ENCODE data around the gene RAB8B. TPM values are rescaled to one million over a fixed set of nuclear protein-coding genes. Genes with fewer than 3 reads are reported as not detected.

The RAB8B gene
- total and polyA plus RNA-seq, 2 of the 13 experiments (the other 11 are each of a cell fraction or from before 2014, with no cell fraction given) = 6.8 to 14.2 TPM

DNA sequence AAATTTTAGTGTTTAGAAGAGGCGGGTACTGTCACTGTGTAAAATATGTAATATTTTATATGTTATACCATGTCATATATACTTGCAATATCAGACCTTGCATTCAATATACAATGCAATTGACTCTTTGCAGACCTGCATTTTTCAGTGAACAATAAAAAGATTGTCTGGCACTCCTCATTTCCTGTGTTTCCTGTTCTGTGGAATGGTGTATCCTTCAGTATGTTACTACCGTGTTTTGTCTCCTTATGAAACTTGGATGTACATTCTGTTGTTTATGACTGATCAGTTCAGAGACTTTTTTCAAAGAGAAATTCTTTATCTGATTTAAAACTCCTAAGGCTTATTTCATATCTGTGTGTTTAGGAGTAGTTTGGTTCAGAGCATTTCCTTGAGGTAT lies 119.5 kb downstream of the RAB8B start (continued):
- TF ChIP-seq, protein P1, sequence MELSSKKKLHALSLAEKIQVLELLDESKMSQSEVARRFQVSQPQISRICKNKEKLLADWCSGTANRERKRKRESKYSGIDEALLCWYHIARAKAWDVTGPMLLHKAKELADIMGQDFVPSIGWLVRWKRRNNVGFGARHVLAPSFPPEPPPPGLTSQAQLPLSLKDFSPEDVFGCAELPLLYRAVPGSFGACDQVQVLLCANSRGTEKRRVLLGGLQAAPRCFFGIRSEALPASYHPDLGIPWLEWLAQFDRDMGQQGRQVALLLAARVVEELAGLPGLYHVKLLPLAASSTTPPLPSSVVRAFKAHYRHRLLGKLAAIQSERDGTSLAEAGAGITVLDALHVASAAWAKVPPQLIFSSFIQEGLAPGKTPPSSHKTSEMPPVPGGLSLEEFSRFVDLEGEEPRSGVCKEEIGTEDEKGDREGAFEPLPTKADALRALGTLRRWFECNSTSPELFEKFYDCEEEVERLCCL (CRISPR knock-in tag; IDR thresholded peaks at IDR 0.05; ENCODE audit: borderline replicate concordance) = no peak
- TF ChIP-seq ZNF263 (CRISPR knock-in tag; IDR thresholded peaks at IDR 0.05) (no peak), RFX5 (IDR thresholded peaks at IDR 0.05; ENCODE audit: low read depth, low read length) (no peak)
- TF ChIP-seq, protein P2, sequence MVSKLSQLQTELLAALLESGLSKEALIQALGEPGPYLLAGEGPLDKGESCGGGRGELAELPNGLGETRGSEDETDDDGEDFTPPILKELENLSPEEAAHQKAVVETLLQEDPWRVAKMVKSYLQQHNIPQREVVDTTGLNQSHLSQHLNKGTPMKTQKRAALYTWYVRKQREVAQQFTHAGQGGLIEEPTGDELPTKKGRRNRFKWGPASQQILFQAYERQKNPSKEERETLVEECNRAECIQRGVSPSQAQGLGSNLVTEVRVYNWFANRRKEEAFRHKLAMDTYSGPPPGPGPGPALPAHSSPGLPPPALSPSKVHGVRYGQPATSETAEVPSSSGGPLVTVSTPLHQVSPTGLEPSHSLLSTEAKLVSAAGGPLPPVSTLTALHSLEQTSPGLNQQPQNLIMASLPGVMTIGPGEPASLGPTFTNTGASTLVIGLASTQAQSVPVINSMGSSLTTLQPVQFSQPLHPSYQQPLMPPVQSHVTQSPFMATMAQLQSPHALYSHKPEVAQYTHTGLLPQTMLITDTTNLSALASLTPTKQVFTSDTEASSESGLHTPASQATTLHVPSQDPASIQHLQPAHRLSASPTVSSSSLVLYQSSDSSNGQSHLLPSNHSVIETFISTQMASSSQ (IDR thresholded peaks at IDR 0.05; ENCODE audit: low read depth) = no peak
- TF ChIP-seq, protein P2 (CRISPR knock-in tag; IDR thresholded peaks at IDR 0.05; ENCODE audit: borderline replicate concordance) = no peak
- TF ChIP-seq, protein P3, sequence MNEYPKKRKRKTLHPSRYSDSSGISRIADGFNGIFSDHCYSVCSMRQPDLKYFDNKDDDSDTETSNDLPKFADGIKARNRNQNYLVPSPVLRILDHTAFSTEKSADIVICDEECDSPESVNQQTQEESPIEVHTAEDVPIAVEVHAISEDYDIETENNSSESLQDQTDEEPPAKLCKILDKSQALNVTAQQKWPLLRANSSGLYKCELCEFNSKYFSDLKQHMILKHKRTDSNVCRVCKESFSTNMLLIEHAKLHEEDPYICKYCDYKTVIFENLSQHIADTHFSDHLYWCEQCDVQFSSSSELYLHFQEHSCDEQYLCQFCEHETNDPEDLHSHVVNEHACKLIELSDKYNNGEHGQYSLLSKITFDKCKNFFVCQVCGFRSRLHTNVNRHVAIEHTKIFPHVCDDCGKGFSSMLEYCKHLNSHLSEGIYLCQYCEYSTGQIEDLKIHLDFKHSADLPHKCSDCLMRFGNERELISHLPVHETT (CRISPR knock-in tag; conservative IDR thresholded peaks at IDR 0.05) = no peak

DNA sequence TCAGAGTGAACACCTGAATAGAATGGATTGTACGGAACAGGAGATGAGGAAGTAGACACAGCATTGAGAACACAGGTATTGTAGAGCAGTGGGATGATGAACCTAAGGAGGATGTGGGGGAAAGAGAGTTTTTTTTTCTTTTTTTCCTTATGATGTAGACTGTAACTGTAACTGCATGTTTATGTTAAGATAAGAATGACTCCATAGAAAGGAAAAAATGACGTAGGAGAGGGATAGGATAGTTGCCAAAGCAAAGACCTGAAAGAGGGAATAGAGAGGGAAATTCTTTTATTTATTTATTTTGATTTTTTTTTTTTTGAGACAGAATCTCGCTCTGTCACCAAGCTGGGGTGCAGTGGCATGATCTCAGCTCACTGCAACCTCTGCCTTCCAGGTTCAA lies 121.2 kb downstream of the RAB8B start:
- Histone ChIP-seq H3K9ac (ENCODE audit: insufficient read depth, low read depth, low read length) (no peak overlapping the region), H3K36me3 (replicated peaks in 1 of 2; ENCODE audit: control insufficient read depth in 1 of 2, insufficient read depth in 2 of 2, low read length in 2 of 2) (no peaks in the 10 kb centered on the region), H3K79me2 (ENCODE audit: insufficient read depth, low read length) (no peaks in the 10 kb centered on the region), H2AFZ (ENCODE audit: low read length) (no peak overlapping the region), H3K4me2 (ENCODE audit: low read depth, low read length) (no peak overlapping the region), H3K4me3 (replicated peaks in 1 of 3; ENCODE audit: insufficient read depth in 1 of 3, low read depth in 2 of 3, low read length in 3 of 3) (no peak overlapping the region), H3K27ac (ENCODE audit: extremely low read length, insufficient read depth, low read length) (no peak overlapping the region), H3K27me3 (ENCODE audit: control insufficient read depth in 1 of 2, insufficient read depth in 2 of 2, low read length in 2 of 2) (peaks cover 1 to 12% of the 10 kb centered on the region in 2 experiments; a peak in 2 of 5 replicates), H3K9me3 (ENCODE audit: low read length) (no peaks in the 10 kb centered on the region), H3K4me1 (ENCODE audit: insufficient read depth, low read length) (no peaks in the 10 kb centered on the region), H4K20me1 (ENCODE audit: insufficient read depth, low read length) (no peaks in the 10 kb centered on the region)
- 11% methylated on average over 3 of the region's 3 CpGs for WGBS (ENCODE audit: low lambda C conversion rate)
- in situ Hi-C loops (cut with HindIII; ENCODE audit: extremely low pct_ligation_motif_present, low pct_unique_long_range_greater_than_20kb) = no loop called here
- POLR2A ChIA-PET = no interaction called here
- BruUV-seq (replicated peaks) = no TSS peak
- CTCF ChIA-PET (ENCODE audit: low intra/inter-chr PET ratio, low total read pairs) = no interaction called here
- FAIRE-seq (no peak), ATAC-seq (no peak), DNase-seq (ENCODE audit: low spot score) (no peak)
- TF ChIP-seq ATM (IDR thresholded peaks at IDR 0.05; ENCODE audit: borderline replicate concordance) (no peak), DR1 (CRISPR knock-in tag; IDR thresholded peaks at IDR 0.05) (no peak), CREB1 (IDR thresholded peaks at IDR 0.05) (0 out of 2 replicates have a peak, but pooled peaks have one; percentile 20), CREB1 (CRISPR knock-in tag; IDR thresholded peaks at IDR 0.05) (no peak)
- intact Hi-C loops (cut with micrococcal nuclease; ENCODE audit: unreplicated experiment) = no loop called here

Measured in HepG2 (cell line).